Measurements from ENCODE around the gene BTG3.

The BTG3 gene

DNA sequence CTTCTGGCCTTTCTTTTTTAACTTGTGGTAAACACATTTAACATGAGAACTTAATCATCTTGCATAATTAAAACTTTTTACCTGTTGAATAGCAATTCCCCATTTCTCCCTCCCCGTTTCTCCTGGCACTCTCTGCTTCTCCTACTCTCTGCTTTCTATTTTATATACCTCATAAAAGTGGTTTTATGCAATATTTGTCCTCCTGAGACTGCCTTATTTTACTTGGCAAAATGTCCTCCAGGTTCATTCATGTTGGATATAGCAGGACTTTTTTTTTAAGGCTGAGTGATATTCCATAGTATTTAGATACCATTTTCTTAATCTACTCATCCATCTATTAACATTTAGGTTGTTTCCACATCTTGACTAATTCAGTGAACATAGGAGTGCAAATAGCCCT lies 35.0 kb downstream of the BTG3 start:
- H3K4me3 ChIP-seq (ENCODE audit: low read length), result no peak overlapping the region
- H3K9me3 ChIP-seq (ENCODE audit: low read length), result no peaks in the 10 kb centered on the region
- H3K36me3 ChIP-seq (ENCODE audit: insufficient read depth, low read length), result peaks cover 4% of the 10 kb centered on the region
- H3K27me3 ChIP-seq (ENCODE audit: insufficient read depth, low read length), result no peaks in the 10 kb centered on the region
- H3K4me1 ChIP-seq (ENCODE audit: insufficient read depth, low read length), result no peaks in the 10 kb centered on the region
- H2AFZ ChIP-seq (ENCODE audit: low read depth, low read length), result no peak overlapping the region

DNA sequence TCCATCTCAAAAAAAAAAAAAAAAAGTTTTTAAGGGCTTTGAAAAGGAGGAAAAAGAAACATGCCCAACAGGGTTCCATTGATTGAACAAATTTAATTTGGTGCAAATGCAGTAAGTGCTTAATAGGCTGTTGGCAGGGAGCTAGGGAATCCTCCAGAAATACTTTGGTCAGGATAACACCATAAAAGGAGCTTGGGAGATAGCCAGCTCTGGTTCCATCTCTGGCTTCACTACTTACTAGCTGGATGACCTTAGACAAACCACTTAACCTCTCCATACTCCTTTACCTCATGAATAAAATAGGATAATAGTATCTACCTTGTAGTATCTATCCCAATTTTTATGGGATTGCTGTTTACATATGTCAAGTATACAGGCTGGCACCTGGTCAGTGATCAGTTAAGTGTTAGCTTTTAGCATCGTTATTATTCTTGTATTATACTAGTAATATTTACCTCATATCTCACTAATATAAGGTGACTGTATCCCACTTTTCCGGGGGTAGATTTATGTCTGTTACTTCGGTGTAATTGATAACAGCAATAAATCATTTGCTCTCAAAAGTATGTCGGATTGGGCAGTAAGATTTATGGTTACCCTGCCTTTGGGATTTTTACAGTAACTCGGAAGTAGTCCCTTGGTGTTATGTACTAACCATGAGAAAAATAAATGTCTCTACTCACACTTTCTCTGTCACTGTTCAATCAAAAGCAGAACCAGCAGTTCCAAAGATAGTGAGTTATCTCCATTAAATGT lies 36.4 kb downstream of the BTG3 start:
- H3K27me3 ChIP-seq (ENCODE audit: insufficient read depth, low read length), result no peaks in the 10 kb centered on the region

DNA sequence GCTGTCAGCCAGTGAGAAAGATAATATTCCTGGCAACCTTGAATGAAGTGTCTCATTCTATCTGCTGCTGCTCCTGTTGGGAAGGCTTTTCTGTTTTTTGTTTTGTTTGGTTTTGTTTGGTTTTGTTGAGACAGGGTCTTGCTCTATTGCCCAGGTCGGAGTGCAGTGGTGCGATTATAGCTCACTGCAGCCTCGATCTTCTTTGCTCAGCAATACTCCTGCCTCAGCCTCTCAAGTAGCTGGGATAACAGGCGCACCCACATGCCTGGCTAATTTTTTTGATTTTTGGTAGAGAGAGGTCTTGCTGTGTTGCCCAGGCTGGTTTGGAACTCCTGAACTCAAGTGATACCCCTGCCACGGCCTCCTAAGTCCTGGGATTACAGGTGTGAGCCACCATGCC lies 37.6 kb downstream of the BTG3 start:
- Histone ChIP-seq H2AFZ (ENCODE audit: low read depth, low read length) (no peak overlapping the region), H3K27me3 (ENCODE audit: insufficient read depth, low read length) (no peaks in the 10 kb centered on the region), H3K36me3 (ENCODE audit: insufficient read depth, low read length) (peaks cover 4% of the 10 kb centered on the region), H3K4me3 (ENCODE audit: low read length) (no peak overlapping the region), H3K9me3 (ENCODE audit: low read length) (no peaks in the 10 kb centered on the region), H3K4me1 (ENCODE audit: insufficient read depth, low read length) (no peaks in the 10 kb centered on the region)

More for the DNA sequence above, 36.4 kb downstream of the BTG3 start:
- H3K4me1 ChIP-seq (ENCODE audit: insufficient read depth, low read length), result no peaks in the 10 kb centered on the region
- H2AFZ ChIP-seq (ENCODE audit: low read depth, low read length), result no peak overlapping the region
- H3K4me3 ChIP-seq (ENCODE audit: low read length), result no peak overlapping the region
- H3K36me3 ChIP-seq (ENCODE audit: insufficient read depth, low read length), result peaks cover 4% of the 10 kb centered on the region
- no peaks in the 10 kb centered on the region for H3K9me3 ChIP-seq (ENCODE audit: low read length)

DNA sequence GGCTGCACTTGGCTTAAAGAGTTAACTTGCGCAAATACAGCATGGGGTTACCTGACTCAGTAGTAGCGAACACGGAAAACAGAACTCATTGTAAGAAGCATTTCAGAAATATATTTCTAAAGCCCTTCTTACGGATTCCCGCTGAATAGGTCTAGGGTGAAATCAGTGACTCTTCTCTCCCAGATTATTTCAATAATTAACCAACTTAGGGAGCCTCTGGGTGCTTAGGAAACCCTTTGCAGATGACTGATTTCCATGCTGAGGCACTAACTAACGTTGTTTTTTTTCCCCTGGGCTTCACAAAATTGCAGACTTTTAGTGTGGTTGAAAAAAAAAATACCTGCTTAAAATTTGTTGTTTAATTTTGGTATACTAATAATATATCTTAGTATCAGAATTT lies 40.3 kb downstream of the BTG3 start:
- H3K4me1 ChIP-seq (ENCODE audit: insufficient read depth, low read length), result no peaks in the 10 kb centered on the region
- H2AFZ ChIP-seq (ENCODE audit: low read depth, low read length), result no peak overlapping the region
- H3K27me3 ChIP-seq (ENCODE audit: insufficient read depth, low read length), result no peaks in the 10 kb centered on the region
- no peak overlapping the region for H3K4me3 ChIP-seq (ENCODE audit: low read length)
- H3K36me3 ChIP-seq (ENCODE audit: insufficient read depth, low read length), result no peaks in the 10 kb centered on the region
- no peaks in the 10 kb centered on the region for H3K9me3 ChIP-seq (ENCODE audit: low read length)

DNA sequence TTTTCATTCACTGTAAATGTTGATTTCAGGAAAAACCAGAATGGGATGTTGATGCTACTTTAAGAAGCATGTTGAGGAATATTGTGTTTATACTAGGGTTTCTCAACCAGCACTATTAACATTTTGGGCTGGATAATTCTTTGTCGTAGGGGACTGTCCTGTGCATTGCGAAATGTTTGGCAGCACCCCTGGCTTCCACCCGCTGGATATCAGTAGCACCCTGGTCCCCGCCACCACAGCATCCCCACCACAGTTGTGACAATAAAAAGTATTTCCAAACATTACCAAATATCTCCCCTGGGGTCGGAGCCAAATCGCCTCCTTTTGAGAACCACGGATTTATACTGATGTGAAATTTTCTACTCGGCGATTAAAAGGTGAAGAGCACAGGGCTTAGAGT lies 41.9 kb downstream of the BTG3 start:
- Histone ChIP-seq H3K4me3 (ENCODE audit: low read length) (no peak overlapping the region), H3K9me3 (ENCODE audit: low read length) (no peaks in the 10 kb centered on the region), H3K4me1 (ENCODE audit: insufficient read depth, low read length) (no peaks in the 10 kb centered on the region), H2AFZ (ENCODE audit: low read depth, low read length) (no peak overlapping the region), H3K36me3 (ENCODE audit: insufficient read depth, low read length) (no peaks in the 10 kb centered on the region), H3K27me3 (ENCODE audit: insufficient read depth, low read length) (no peaks in the 10 kb centered on the region)

DNA sequence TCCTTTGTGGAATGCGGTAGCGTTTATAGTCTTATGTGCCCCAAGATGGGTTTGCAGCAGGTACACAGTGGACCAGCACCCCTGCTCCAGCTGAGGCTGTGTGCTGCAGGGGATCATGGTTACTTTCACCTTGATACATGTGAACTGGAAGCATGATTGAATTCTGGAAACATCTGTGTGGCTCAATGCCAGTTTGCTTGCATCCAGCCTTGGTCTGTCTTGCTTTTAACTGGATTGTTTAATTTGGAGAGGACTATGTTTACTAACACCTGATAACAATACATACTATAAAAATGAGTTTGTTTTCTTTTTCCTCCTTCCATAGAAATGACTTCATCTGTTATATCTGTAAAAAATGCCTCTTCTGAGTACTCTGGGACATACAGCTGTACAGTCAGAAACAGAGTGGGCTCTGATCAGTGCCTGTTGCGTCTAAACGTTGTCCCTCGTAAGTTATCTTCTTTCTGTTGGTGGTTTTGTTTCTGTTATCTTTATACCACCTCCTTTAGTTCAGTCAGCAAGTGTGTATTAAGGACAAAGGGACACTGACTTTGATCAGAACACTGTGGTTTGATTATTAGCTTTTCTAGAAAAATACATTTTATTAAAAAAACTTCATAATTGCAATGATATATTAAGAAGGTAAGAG lies 52.2 kb downstream of the BTG3 start:
- Histone ChIP-seq H3K36me3 (ENCODE audit: insufficient read depth, low read length) (peaks cover 53% of the 10 kb centered on the region), H3K9me3 (ENCODE audit: low read length) (no peaks in the 10 kb centered on the region), H2AFZ (ENCODE audit: low read depth, low read length) (no peak overlapping the region), H3K4me1 (ENCODE audit: insufficient read depth, low read length) (no peaks in the 10 kb centered on the region), H3K27me3 (ENCODE audit: insufficient read depth, low read length) (no peaks in the 10 kb centered on the region), H3K4me3 (ENCODE audit: low read length) (no peak overlapping the region)

DNA sequence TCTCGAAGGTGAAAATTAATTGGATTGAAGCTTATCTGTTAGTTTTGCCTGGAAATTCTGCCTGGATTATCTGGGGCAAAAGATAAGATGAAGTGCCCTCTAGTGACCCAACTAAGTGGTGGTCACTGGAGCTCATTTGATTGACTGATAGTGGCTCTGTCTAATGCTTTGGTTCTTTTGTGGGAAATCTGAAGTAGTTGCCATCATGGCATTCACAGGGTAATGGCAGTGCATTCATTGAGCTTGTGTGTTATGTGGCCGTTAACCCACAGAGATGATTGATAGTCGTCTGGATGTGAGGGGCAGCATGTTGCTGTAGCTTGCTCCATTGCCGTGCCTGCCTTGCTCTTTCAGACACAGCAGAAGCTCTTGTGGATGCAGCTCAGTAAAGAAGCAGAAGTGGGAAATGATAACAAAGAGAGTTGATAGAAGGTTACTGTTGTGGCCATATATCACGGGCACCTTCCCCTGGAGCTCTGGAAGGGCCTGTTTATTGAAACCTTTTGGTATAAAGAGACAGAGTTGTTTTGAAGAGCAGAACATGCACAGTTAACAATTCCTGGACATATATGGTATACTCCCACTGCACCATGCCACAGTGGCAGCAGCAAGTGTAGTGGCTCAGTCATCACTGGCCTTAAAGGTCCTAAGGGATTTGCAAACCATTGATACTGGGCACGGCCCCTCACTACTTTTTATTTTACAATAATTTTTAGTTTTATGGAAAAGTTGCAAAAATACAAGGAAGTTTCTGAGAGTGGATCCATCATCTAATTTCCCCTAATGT lies 57.8 kb downstream of the BTG3 start:
- Histone ChIP-seq H2AFZ (ENCODE audit: low read depth, low read length) (no peak overlapping the region), H3K4me3 (ENCODE audit: low read length) (no peak overlapping the region), H3K9me3 (ENCODE audit: low read length) (no peaks in the 10 kb centered on the region), H3K27me3 (ENCODE audit: insufficient read depth, low read length) (no peaks in the 10 kb centered on the region), H3K36me3 (ENCODE audit: insufficient read depth, low read length) (peaks cover 46% of the 10 kb centered on the region), H3K4me1 (ENCODE audit: insufficient read depth, low read length) (no peaks in the 10 kb centered on the region)

DNA sequence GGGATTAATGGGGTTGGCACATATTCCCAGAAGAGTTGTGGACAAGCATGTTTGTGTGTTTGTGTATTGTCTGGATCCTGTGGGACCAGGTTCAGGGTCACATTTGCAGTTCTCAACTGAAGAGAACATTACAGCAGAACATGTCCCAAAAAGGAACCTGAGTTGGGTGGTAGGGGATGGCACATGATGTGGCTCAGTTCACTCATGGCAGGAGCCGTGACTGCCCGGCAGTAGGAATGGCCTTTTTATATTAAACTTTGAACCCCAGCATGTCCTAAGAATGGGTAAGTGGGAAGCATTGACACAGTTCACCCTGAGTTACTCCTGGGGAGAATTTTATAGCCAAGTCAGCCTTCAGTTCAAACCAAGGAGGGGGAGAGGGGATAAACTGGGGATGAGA lies 58.6 kb downstream of the BTG3 start:
- Histone ChIP-seq H3K4me1 (ENCODE audit: insufficient read depth, low read length) (no peaks in the 10 kb centered on the region), H2AFZ (ENCODE audit: low read depth, low read length) (no peak overlapping the region), H3K4me3 (ENCODE audit: low read length) (no peak overlapping the region), H3K27me3 (ENCODE audit: insufficient read depth, low read length) (no peaks in the 10 kb centered on the region), H3K9me3 (ENCODE audit: low read length) (no peaks in the 10 kb centered on the region), H3K36me3 (ENCODE audit: insufficient read depth, low read length) (peaks cover 49% of the 10 kb centered on the region)

DNA sequence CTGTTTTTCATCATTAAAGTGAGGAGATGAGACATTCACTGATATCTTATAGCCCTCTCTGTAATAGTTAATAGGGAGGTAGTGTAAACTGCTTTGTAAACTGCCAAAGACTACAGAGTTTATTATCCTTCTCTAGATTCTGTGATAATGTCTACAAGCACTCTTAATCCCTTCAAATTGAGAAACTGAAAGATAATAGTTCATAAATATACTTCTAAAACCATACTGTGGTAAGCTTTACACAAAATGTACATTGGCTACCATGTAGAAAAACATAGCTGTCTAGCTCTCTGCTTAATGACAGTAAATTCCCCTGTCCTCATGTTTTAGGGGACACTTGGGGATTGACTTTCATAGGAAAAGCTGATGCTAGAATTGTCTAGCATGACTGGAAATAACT lies 60.3 kb downstream of the BTG3 start:
- H3K9me3 ChIP-seq (ENCODE audit: low read length), result no peaks in the 10 kb centered on the region
- H2AFZ ChIP-seq (ENCODE audit: low read depth, low read length), result no peak overlapping the region
- no peaks in the 10 kb centered on the region for H3K27me3 ChIP-seq (ENCODE audit: insufficient read depth, low read length)
- H3K4me1 ChIP-seq (ENCODE audit: insufficient read depth, low read length), result no peaks in the 10 kb centered on the region
- no peak overlapping the region for H3K4me3 ChIP-seq (ENCODE audit: low read length)
- H3K36me3 ChIP-seq (ENCODE audit: insufficient read depth, low read length), result peaks cover 51% of the 10 kb centered on the region

DNA sequence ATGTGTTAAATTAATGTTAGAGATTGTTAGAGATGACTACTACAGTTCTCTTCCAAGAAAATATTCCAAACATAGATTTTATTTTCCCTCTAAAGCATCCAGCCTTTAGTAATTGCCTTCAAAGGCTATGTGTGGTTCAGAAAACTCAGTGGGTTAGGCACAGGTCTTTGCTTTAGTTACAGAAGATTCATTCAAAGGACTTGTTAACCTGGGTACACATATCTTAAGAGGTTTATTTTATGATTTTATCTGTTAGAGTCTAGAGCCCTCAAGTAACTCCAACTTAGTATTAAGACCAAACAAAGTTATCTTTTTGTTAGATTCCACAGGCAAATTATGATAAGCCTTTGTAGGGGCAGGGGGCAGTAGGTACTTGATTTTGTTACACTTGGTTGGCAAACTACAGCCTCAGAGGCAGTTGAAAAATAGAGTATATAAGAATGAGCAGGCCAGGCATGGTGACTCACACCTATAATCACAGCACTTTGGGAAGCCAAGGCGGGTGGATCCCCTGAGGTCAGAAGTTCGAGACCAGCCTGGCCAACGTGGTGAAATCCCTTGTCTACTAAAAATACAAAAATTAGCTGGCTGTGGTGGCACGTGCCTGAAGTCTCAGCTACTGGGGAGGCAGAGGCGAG lies 61.9 kb downstream of the BTG3 start:
- no peaks in the 10 kb centered on the region for H3K9me3 ChIP-seq (ENCODE audit: low read length)
- no peaks in the 10 kb centered on the region for H3K4me1 ChIP-seq (ENCODE audit: insufficient read depth, low read length)
- H3K27me3 ChIP-seq (ENCODE audit: insufficient read depth, low read length), result no peaks in the 10 kb centered on the region
- H3K36me3 ChIP-seq (ENCODE audit: insufficient read depth, low read length), result peaks cover 56% of the 10 kb centered on the region
- H2AFZ ChIP-seq (ENCODE audit: low read depth, low read length), result no peak overlapping the region
- H3K4me3 ChIP-seq (ENCODE audit: low read length), result no peak overlapping the region

DNA sequence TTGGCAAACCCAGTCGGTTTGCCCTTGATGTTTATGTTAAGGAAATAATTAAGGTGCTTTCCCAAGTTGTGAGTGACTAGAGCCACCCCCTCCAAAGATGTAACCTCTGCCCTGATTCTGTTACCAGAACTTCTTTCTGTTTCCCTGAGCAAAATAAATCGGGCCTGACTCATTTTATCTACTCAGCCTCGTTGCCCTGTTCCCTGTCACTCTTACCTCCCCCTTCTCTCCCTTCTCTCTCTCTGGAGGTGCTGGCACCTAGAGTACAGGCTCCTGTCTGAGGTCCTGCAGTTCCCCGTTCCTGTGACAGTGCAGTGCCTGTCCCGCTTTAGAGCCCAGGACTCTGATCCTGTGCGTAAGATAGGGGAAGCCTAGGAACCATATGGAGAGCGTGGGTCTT lies 64.4 kb downstream of the BTG3 start:
- Histone ChIP-seq H3K27me3 (ENCODE audit: insufficient read depth, low read length) (no peaks in the 10 kb centered on the region), H3K9me3 (ENCODE audit: low read length) (no peaks in the 10 kb centered on the region), H3K4me1 (ENCODE audit: insufficient read depth, low read length) (no peaks in the 10 kb centered on the region), H2AFZ (ENCODE audit: low read depth, low read length) (no peak overlapping the region), H3K4me3 (ENCODE audit: low read length) (no peak overlapping the region), H3K36me3 (ENCODE audit: insufficient read depth, low read length) (peaks cover 54% of the 10 kb centered on the region)

DNA sequence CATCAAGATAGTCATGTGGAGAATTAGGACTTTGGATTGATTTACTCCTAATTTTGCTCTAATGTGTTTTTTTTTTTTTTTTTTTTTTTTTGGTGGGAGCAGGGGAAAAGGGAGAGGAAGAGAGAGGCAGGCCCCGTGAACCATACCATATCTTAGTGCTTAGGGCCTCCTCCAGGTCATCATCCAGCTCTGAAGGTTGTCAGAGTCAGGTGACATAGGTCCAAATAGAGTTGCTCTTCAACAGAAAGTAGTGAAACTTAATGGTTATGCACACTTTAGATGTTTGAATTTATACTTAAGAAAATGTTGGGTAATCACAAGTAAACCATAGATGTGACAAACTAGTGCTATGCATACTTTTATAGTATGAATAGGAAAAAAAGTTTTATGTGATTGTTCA lies 67.7 kb downstream of the BTG3 start:
- peaks cover 30% of the 10 kb centered on the region for H3K36me3 ChIP-seq (ENCODE audit: insufficient read depth, low read length)

More for the DNA sequence above, 67.7 kb downstream of the BTG3 start:
- peaks cover 12% of the 10 kb centered on the region for H3K4me1 ChIP-seq (ENCODE audit: insufficient read depth, low read length)
- no peaks in the 10 kb centered on the region for H3K9me3 ChIP-seq (ENCODE audit: low read length)
- H3K27me3 ChIP-seq (ENCODE audit: insufficient read depth, low read length), result no peaks in the 10 kb centered on the region
- no peak overlapping the region for H2AFZ ChIP-seq (ENCODE audit: low read depth, low read length)
- H3K4me3 ChIP-seq (ENCODE audit: low read length), result no peak overlapping the region
